ENCODE measurements around the gene KRT34. TPM values are rescaled to one million over a fixed set of nuclear protein-coding genes. Genes with fewer than 3 reads are reported as not detected.
"Not testable (repeated sequence)": the region's sequence is repeated elsewhere in the genome, so short reads cannot be mapped to it uniquely, and the experiment has no call there.

Gene KRT34
- total RNA-seq, 2 experiments from 2014 or later: not detected

- DNase-seq (no peak), ATAC-seq (no peak)
- no peak overlapping the region for H3K4me3 Mint-ChIP-seq
- peak overlapping the region; percentile 34 for H3K27ac Mint-ChIP-seq
- ChIA-PET CTCF (interaction anchor here (1.5 kb wide), 1 partner anchor 14 kb away, joined by 4 read pairs; no protein-coding TSS in a partner anchor), POLR2A (no interaction called here)
- H3K36me3 Mint-ChIP-seq (ENCODE audit: low read depth): no peaks in the 10 kb centered on the region
- no peaks in the 10 kb centered on the region for H3K9me3 Mint-ChIP-seq (ENCODE audit: insufficient read depth)
- no peaks in the 10 kb centered on the region for H3K27me3 Mint-ChIP-seq (ENCODE audit: low read depth)
- H3K4me1 Mint-ChIP-seq (ENCODE audit: low read depth): peaks cover 23% of the 10 kb centered on the region
Observed at GRCh38 chr17:41402161-41402560, 20.1 kb upstream of the KRT34 start.

- H3K36me3 Mint-ChIP-seq (ENCODE audit: low read depth): no peaks in the 10 kb centered on the region
Observed at GRCh38 chr17:41396996-41397660, 15.0 kb upstream of the KRT34 start, which contains the start of gene KRT31. TSS of gene KRT31 (minus strand) at chr17:41397608. CDS start at chr17:41397539, 69 bp downstream.

GRCh38 chr17:41396340-41396739 is 14.2 kb upstream of the KRT34 start:
- POLR2A ChIA-PET: no interaction called here
- Mint-ChIP-seq H3K27me3 (ENCODE audit: low read depth) (peaks cover 2% of the 10 kb centered on the region), H3K4me3 (no peak overlapping the region), H3K36me3 (ENCODE audit: low read depth) (no peaks in the 10 kb centered on the region), H3K27ac (no peak overlapping the region), H3K9me3 (ENCODE audit: insufficient read depth) (no peaks in the 10 kb centered on the region), H3K4me1 (ENCODE audit: low read depth) (no peaks in the 10 kb centered on the region)
- ATAC-seq (no peak), DNase-seq (no peak)
- CTCF ChIA-PET: no interaction called here

More at GRCh38 chr17:41396996-41397660, 15.0 kb upstream of the KRT34 start, which contains the start of gene KRT31:
- Mint-ChIP-seq H3K27me3 (ENCODE audit: low read depth) (no peaks in the 10 kb centered on the region), H3K27ac (no peak within 1 kb of the TSS), H3K4me1 (ENCODE audit: low read depth) (no peaks in the 10 kb centered on the region), H3K4me3 (no peak within 1 kb of the TSS), H3K9me3 (ENCODE audit: insufficient read depth) (no peaks in the 10 kb centered on the region)
- ChIA-PET CTCF (no interaction called here), POLR2A (no interaction called here)
- ATAC-seq (no peak), DNase-seq (no peak)

- no peaks in the 10 kb centered on the region for H3K36me3 Mint-ChIP-seq (ENCODE audit: low read depth)
- DNase-seq (no peak), ATAC-seq (no peak)
- H3K9me3 Mint-ChIP-seq (ENCODE audit: insufficient read depth): no peaks in the 10 kb centered on the region
- CTCF ChIA-PET: no interaction called here
- H3K4me3 Mint-ChIP-seq: no peak overlapping the region
- no peaks in the 10 kb centered on the region for H3K4me1 Mint-ChIP-seq (ENCODE audit: low read depth)
- POLR2A ChIA-PET: interaction anchor here (0.7 kb wide), 1 partner anchor 749 kb away, joined by 3 read pairs; no protein-coding TSS in a partner anchor
- H3K27ac Mint-ChIP-seq: no peak overlapping the region
- peaks cover 2% of the 10 kb centered on the region for H3K27me3 Mint-ChIP-seq (ENCODE audit: low read depth)
Observed at GRCh38 chr17:41395611-41396010, 13.5 kb upstream of the KRT34 start.

GRCh38 chr17:41395044-41395443 is 12.9 kb upstream of the KRT34 start:
- POLR2A ChIA-PET: interaction anchor here (0.7 kb wide), 1 partner anchor 748 kb away, joined by 3 read pairs; no protein-coding TSS in a partner anchor

GRCh38 chr17:41394254-41394996 is 12.3 kb upstream of the KRT34 start:
- CTCF ChIA-PET: no interaction called here
- DNase-seq: no peak
- H3K4me1 Mint-ChIP-seq (ENCODE audit: low read depth): no peaks in the 10 kb centered on the region
- no peak for ATAC-seq
- no peak overlapping the region for H3K27ac Mint-ChIP-seq
- no peak overlapping the region for H3K4me3 Mint-ChIP-seq
- no peaks in the 10 kb centered on the region for H3K9me3 Mint-ChIP-seq (ENCODE audit: insufficient read depth)
- H3K36me3 Mint-ChIP-seq (ENCODE audit: low read depth): no peaks in the 10 kb centered on the region
- POLR2A ChIA-PET: no interaction called here
- H3K27me3 Mint-ChIP-seq (ENCODE audit: low read depth): peaks cover 4% of the 10 kb centered on the region

More at GRCh38 chr17:41395044-41395443, 12.9 kb upstream of the KRT34 start:
- CTCF ChIA-PET; H3K27me3 Mint-ChIP-seq (ENCODE audit: low read depth); H3K27ac Mint-ChIP-seq; H3K9me3 Mint-ChIP-seq (ENCODE audit: insufficient read depth); H3K4me3 Mint-ChIP-seq; H3K4me1 Mint-ChIP-seq (ENCODE audit: low read depth); H3K36me3 Mint-ChIP-seq (ENCODE audit: low read depth); DNase-seq; ATAC-seq: not testable (repeated sequence)

- H3K27ac Mint-ChIP-seq: no peak overlapping the region
- DNase-seq: no peak
- peaks cover 6% of the 10 kb centered on the region for H3K27me3 Mint-ChIP-seq (ENCODE audit: low read depth)
- ChIA-PET CTCF (no interaction called here), POLR2A (no interaction called here)
- H3K36me3 Mint-ChIP-seq (ENCODE audit: low read depth): no peaks in the 10 kb centered on the region
- no peaks in the 10 kb centered on the region for H3K9me3 Mint-ChIP-seq (ENCODE audit: insufficient read depth)
- ATAC-seq: no peak
- H3K4me3 Mint-ChIP-seq: no peak overlapping the region
- H3K4me1 Mint-ChIP-seq (ENCODE audit: low read depth): no peaks in the 10 kb centered on the region
Observed at GRCh38 chr17:41393826-41394225, 11.7 kb upstream of the KRT34 start.

- no peak overlapping the region for H3K4me3 Mint-ChIP-seq
- H3K36me3 Mint-ChIP-seq (ENCODE audit: low read depth): no peaks in the 10 kb centered on the region
- no peak overlapping the region for H3K27ac Mint-ChIP-seq
- DNase-seq (no peak), ATAC-seq (no peak)
- POLR2A ChIA-PET: no interaction called here
- no peaks in the 10 kb centered on the region for H3K4me1 Mint-ChIP-seq (ENCODE audit: low read depth)
- CTCF ChIA-PET: no interaction called here
- peaks cover 6% of the 10 kb centered on the region for H3K27me3 Mint-ChIP-seq (ENCODE audit: low read depth)
- H3K9me3 Mint-ChIP-seq (ENCODE audit: insufficient read depth): no peaks in the 10 kb centered on the region
Observed at GRCh38 chr17:41393294-41393693, 11.2 kb upstream of the KRT34 start.

- Mint-ChIP-seq H3K27ac (no peak overlapping the region), H3K4me3 (no peak overlapping the region), H3K9me3 (ENCODE audit: insufficient read depth) (no peaks in the 10 kb centered on the region), H3K4me1 (ENCODE audit: low read depth) (no peaks in the 10 kb centered on the region), H3K27me3 (ENCODE audit: low read depth) (peaks cover 6% of the 10 kb centered on the region), H3K36me3 (ENCODE audit: low read depth) (no peaks in the 10 kb centered on the region)
- ATAC-seq (no peak), DNase-seq (no peak)
- POLR2A ChIA-PET: no interaction called here
- CTCF ChIA-PET: no interaction called here
Observed at GRCh38 chr17:41392278-41392677, 10.2 kb upstream of the KRT34 start.

GRCh38 chr17:41391535-41391934 is 9.4 kb upstream of the KRT34 start:
- no peaks in the 10 kb centered on the region for H3K4me1 Mint-ChIP-seq (ENCODE audit: low read depth)

GRCh38 chr17:41390411-41390938 is 8.4 kb upstream of the KRT34 start:
- Mint-ChIP-seq H3K27ac (no peak overlapping the region), H3K27me3 (ENCODE audit: low read depth) (peaks cover 9% of the 10 kb centered on the region), H3K4me3 (no peak overlapping the region), H3K36me3 (ENCODE audit: low read depth) (peaks cover 3% of the 10 kb centered on the region), H3K4me1 (ENCODE audit: low read depth) (no peaks in the 10 kb centered on the region), H3K9me3 (ENCODE audit: insufficient read depth) (no peaks in the 10 kb centered on the region)
- CTCF ChIA-PET: interaction anchor here (1.1 to 1.5 kb wide), 4 partner anchors 9 to 68 kb away, joined by 3 to 4 read pairs (median 4); no protein-coding TSS in a partner anchor
- POLR2A ChIA-PET: interaction anchor here (0.6 kb wide), 1 partner anchor 840 kb away, joined by 3 read pairs; no protein-coding TSS in a partner anchor
- DNase-seq (no peak), ATAC-seq (no peak)

More at GRCh38 chr17:41391535-41391934, 9.4 kb upstream of the KRT34 start:
- no peak overlapping the region for H3K4me3 Mint-ChIP-seq
- peaks cover 2% of the 10 kb centered on the region for H3K36me3 Mint-ChIP-seq (ENCODE audit: low read depth)
- CTCF ChIA-PET: interaction anchor here (1.1 to 1.5 kb wide), 3 partner anchors 12 to 69 kb away, joined by 3 to 4 read pairs (median 3); no protein-coding TSS in a partner anchor
- POLR2A ChIA-PET: no interaction called here
- peaks cover 8% of the 10 kb centered on the region for H3K27me3 Mint-ChIP-seq (ENCODE audit: low read depth)
- ATAC-seq: no peak
- H3K27ac Mint-ChIP-seq: no peak overlapping the region
- H3K9me3 Mint-ChIP-seq (ENCODE audit: insufficient read depth): no peaks in the 10 kb centered on the region
- no peak for DNase-seq

- Mint-ChIP-seq H3K4me3 (no peak overlapping the region), H3K9me3 (ENCODE audit: insufficient read depth) (no peaks in the 10 kb centered on the region), H3K27ac (no peak overlapping the region), H3K36me3 (ENCODE audit: low read depth) (peaks cover 3% of the 10 kb centered on the region), H3K4me1 (ENCODE audit: low read depth) (no peaks in the 10 kb centered on the region), H3K27me3 (ENCODE audit: low read depth) (peaks cover 12% of the 10 kb centered on the region)
- CTCF ChIA-PET: no interaction called here
- POLR2A ChIA-PET: no interaction called here
- ATAC-seq (no peak), DNase-seq (no peak)
Observed at GRCh38 chr17:41387670-41388069, 5.6 kb upstream of the KRT34 start.
